HepG2 (cell line): ENCODE data around the gene IP6K1. TPM values are rescaled to one million over a fixed set of nuclear protein-coding genes. Genes with fewer than 3 reads are reported as not detected.

Experiments used
- AKAP8 ChIP-seq: sonication (generic); formaldehyde crosslinking; IDR thresholded peaks from 2 replicates; pipeline ENCODE4 v1.5.1; 2020; ENCODE audit warnings: mild to moderate bottlenecking, missing genetic modification reagents
- ARNTL ChIP-seq: sonication (generic); formaldehyde crosslinking; IDR thresholded peaks from 2 replicates; pipeline ENCODE4 v1.4.0; 2020; ENCODE audit warnings: mild to moderate bottlenecking, missing genetic modification reagents
- ASH2L ChIP-seq: fragments of 300-600, 200-600 bp; sonication (generic); IDR thresholded peaks from 2 replicates; pipeline ENCODE4 v1.7.0; 2017; ENCODE audit warnings: low read depth, mild to moderate bottlenecking, moderate library complexity, mixed read lengths, low read length; ENCODE audit not compliant: insufficient read length
- ATF5 ChIP-seq: sonication (generic); formaldehyde crosslinking; IDR thresholded peaks from 2 replicates; pipeline ENCODE4 v1.4.0; 2020; ENCODE audit warnings: mild to moderate bottlenecking, low read depth, missing genetic modification reagents
- DR1 ChIP-seq: sonication (generic); formaldehyde crosslinking; IDR thresholded peaks from 2 replicates; pipeline ENCODE4 v1.8.0; 2021; ENCODE audit warnings: mild to moderate bottlenecking, missing genetic modification reagents, inconsistent platforms
- NR3C1 ChIP-seq: sonication (generic); formaldehyde crosslinking; IDR thresholded peaks from 2 replicates; pipeline ENCODE4 v1.4.0; 2020; ENCODE audit warnings: missing genetic modification reagents
- PCBP1 ChIP-seq: fragments of 200-400 bp; formaldehyde crosslinking; IDR thresholded peaks from 2 replicates; pipeline ENCODE4 v1.6.1; 2017; ENCODE audit warnings: mild to moderate bottlenecking, low read depth, low read length, borderline replicate concordance
- PHF8 ChIP-seq: sonication (generic); formaldehyde crosslinking; IDR thresholded peaks from 2 replicates; pipeline ENCODE4 v1.5.0; 2020; ENCODE audit warnings: missing genetic modification reagents
- PRDM15 ChIP-seq: sonication (generic); formaldehyde crosslinking; IDR thresholded peaks from 2 replicates; pipeline ENCODE4 v1.4.0; 2020; ENCODE audit warnings: missing genetic modification reagents
- RARA ChIP-seq: IDR thresholded peaks from 2 replicates; pipeline ENCODE4 v1.6.1; 2016; ENCODE audit warnings: missing genetic modification reagents, missing compliant biosample characterization
- ZBTB14 ChIP-seq: sonication (generic); formaldehyde crosslinking; IDR thresholded peaks from 2 replicates; pipeline ENCODE4 v1.4.0; 2020; ENCODE audit warnings: missing genetic modification reagents
- ZNF142 ChIP-seq: sonication (generic); formaldehyde crosslinking; IDR thresholded peaks from 2 replicates; pipeline ENCODE4 v1.4.0; 2020; ENCODE audit warnings: missing genetic modification reagents
- ZNF614 ChIP-seq: IDR thresholded peaks from 2 replicates; pipeline ENCODE4 v1.6.1; 2018; ENCODE audit warnings: missing biosample characterization, missing genetic modification reagents, inconsistent platforms, borderline replicate concordance
- ZNF644 ChIP-seq: IDR thresholded peaks from 2 replicates; pipeline ENCODE4 v1.6.1; 2016; ENCODE audit warnings: low read depth
- ZNF670 ChIP-seq: sonication (generic); formaldehyde crosslinking; IDR thresholded peaks from 2 replicates; pipeline ENCODE4 v1.8.0; 2022; ENCODE audit warnings: mild to moderate bottlenecking, missing genetic modification reagents, borderline replicate concordance
- ZNF724P ChIP-seq: sonication (generic); formaldehyde crosslinking; IDR thresholded peaks from 2 replicates; pipeline ENCODE4 v1.8.0; 2022; ENCODE audit warnings: missing genetic modification reagents, borderline replicate concordance
- polyA plus RNA-seq, 8 experiments: library from polyadenylated mRNA; depleted of rRNA in 3 of 8; stranded (reverse) in 7 of 8; unstranded in 1 of 8; fragments of >200 nt; fragmentation: Illumina TruSeq in 4 of 8; extraction: Trizol in 4 of 8; gene quantifications; 2 replicates each; pipeline versions ENCODE4 v1.2.1 to v1.2.3, GENCODE V29; 2011 to 2016; ENCODE audit warnings: low read depth in 4 of 8, missing spikeins in 1 of 8, mixed read lengths in 1 of 8; ENCODE audit not compliant: insufficient read depth in 1 of 8
- total RNA-seq, 5 experiments: library from RNA; depleted of rRNA; stranded (reverse); fragments of >200 nt; fragmentation: Illumina TruSeq; extraction: Trizol; gene quantifications; 2 replicates each; pipeline ENCODE4 v1.2.3, GENCODE V29; 2016; ENCODE audit warnings: low read depth in 1 of 5

IP6K1 gene
- total and polyA plus RNA-seq, 2 of the 13 experiments (the other 11 are each of a cell fraction or from before 2014, with no cell fraction given) = 17.7 to 29.7 TPM

GRCh38 chr3:49689046-49689907, 97.1 kb downstream of the IP6K1 start, which contains the start of the genes MST1 and RNF123 (continued):
- TF ChIP-seq ATF5 (0 out of 2 replicates have a peak, but pooled peaks have one; percentile 61), ZNF724P (CRISPR knock-in tag) (peak; percentile 88; the same call in 1 of the 2 replicates), ZNF644 (CRISPR knock-in tag) (no peak), PRDM15 (CRISPR knock-in tag) (0 out of 2 replicates have a peak, but pooled peaks have one; percentile 31), ZNF142 (CRISPR knock-in tag) (peak; percentile 68), PHF8 (CRISPR knock-in tag) (peak; percentile 71; the same call in 1 of the 2 replicates), ARNTL (CRISPR knock-in tag) (peak; percentile 66; the same call in 1 of the 2 replicates), ZNF614 (CRISPR knock-in tag) (peak; percentile 53; the same call in 1 of the 2 replicates), ASH2L (peak; percentile 79), AKAP8 (CRISPR knock-in tag) (peak; percentile 92; the same call in 1 of the 2 replicates), DR1 (CRISPR knock-in tag) (peak; percentile 59; the same call in 1 of the 2 replicates), ZNF670 (CRISPR knock-in tag) (peak; percentile 89; the same call in 1 of the 2 replicates), ZBTB14 (CRISPR knock-in tag) (peak; percentile 87), NR3C1 (CRISPR knock-in tag) (no peak), PCBP1 (no peak), RARA (CRISPR knock-in tag) (peak; percentile 43; the same call in 1 of the 2 replicates)
